ENCODE data around the gene FKBP10. TPM values are rescaled to one million over a fixed set of nuclear protein-coding genes. Genes with fewer than 3 reads are reported as not detected.

FKBP10 gene
- total and polyA plus RNA-seq, 11 donors = 6.5 to 40.4 (median 12.5) TPM

DNA sequence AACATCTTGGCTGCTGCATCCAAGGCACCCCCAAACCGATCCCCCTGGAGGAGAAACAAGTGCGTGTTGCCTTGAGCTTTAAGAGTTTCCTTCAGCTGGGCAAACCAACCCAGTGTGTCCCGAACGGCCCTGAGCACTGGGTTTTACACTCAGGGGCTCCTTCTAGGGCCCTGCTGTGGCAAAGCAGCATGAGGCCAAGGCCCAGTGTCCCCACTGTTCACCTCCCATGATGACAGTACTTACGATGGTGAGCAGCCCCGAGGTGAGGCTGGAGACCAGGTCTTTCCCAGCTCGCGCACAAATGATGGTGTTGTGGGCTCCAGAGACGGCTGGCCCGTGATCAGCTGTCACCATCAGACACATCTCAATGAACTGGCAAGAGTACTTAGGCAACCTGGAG lies 59.0 kb downstream of the FKBP10 start:
- no peaks in the 10 kb centered on the region for H3K27me3 ChIP-seq
- H3K27ac ChIP-seq = no peak overlapping the region
- DNase-seq (no peak), ATAC-seq (no peak)
- WGBS, 4 donors = 93 to 98% (median 96%) methylated on average over 10 of the region's 10 CpGs
- no peaks in the 10 kb centered on the region for H3K9me3 ChIP-seq
- no peak for TF ChIP-seq POLR2A (IDR thresholded peaks at IDR 0.05)
- TF ChIP-seq, protein P1, sequence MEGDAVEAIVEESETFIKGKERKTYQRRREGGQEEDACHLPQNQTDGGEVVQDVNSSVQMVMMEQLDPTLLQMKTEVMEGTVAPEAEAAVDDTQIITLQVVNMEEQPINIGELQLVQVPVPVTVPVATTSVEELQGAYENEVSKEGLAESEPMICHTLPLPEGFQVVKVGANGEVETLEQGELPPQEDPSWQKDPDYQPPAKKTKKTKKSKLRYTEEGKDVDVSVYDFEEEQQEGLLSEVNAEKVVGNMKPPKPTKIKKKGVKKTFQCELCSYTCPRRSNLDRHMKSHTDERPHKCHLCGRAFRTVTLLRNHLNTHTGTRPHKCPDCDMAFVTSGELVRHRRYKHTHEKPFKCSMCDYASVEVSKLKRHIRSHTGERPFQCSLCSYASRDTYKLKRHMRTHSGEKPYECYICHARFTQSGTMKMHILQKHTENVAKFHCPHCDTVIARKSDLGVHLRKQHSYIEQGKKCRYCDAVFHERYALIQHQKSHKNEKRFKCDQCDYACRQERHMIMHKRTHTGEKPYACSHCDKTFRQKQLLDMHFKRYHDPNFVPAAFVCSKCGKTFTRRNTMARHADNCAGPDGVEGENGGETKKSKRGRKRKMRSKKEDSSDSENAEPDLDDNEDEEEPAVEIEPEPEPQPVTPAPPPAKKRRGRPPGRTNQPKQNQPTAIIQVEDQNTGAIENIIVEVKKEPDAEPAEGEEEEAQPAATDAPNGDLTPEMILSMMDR (IDR thresholded peaks at IDR 0.05) = no peak
- H3K4me1 ChIP-seq = no peaks in the 10 kb centered on the region
- H3K4me3 ChIP-seq = no peak overlapping the region
- intact Hi-C loops (cut with DNase I) = no loop called here
- peaks cover 0 to 89% (median 81%) of the 10 kb centered on the region in 9 donors for H3K36me3 ChIP-seq

Other genes with a start within 250 kb of the FKBP10 start
- gene KRT9, start 240.9 kb upstream of the FKBP10 start, total RNA-seq = not detected
- not detected for gene KRT9, start 240.9 kb upstream of the FKBP10 start, polyA plus RNA-seq
- gene KRT14, start 226.1 kb upstream of the FKBP10 start, total RNA-seq = under 1 TPM in 2 of 9 donors, not detected in 7; 0.23 to 0.38 TPM
- not detected for gene KRT14, start 226.1 kb upstream of the FKBP10 start, polyA plus RNA-seq
- gene KRT16, start 200.2 kb upstream of the FKBP10 start, total RNA-seq = not detected
- under 1 TPM in 1 of 2 donors, not detected in 1; 0.06 TPM for gene KRT16, start 200.2 kb upstream of the FKBP10 start, polyA plus RNA-seq
- under 1 TPM in 1 of 9 donors, not detected in 8; 0.60 TPM for gene KRT17, start 188.4 kb upstream of the FKBP10 start, total RNA-seq
- gene KRT17, start 188.4 kb upstream of the FKBP10 start, polyA plus RNA-seq = not detected
- gene EIF1, start 124.1 kb upstream of the FKBP10 start, total RNA-seq = 1,000 to 10,000 TPM in 6 of 9 donors, 100 to 1,000 TPM in 3; 402 to 1,338 (median 1,177) TPM
- 1,000 to 10,000 TPM in 1 of 2 donors, 100 to 1,000 TPM in 1; 911 to 1,001 TPM for gene EIF1, start 124.1 kb upstream of the FKBP10 start, polyA plus RNA-seq
- not detected for gene GAST, start 100.7 kb upstream of the FKBP10 start, total RNA-seq
- not detected for gene GAST, start 100.7 kb upstream of the FKBP10 start, polyA plus RNA-seq
- gene HAP1, start 78.4 kb upstream of the FKBP10 start, total RNA-seq = under 1 TPM in 4 of 9 donors, not detected in 5; 0.07 to 0.35 (median 0.10) TPM
- gene HAP1, start 78.4 kb upstream of the FKBP10 start, polyA plus RNA-seq = under 1 TPM in 1 of 2 donors, not detected in 1; 0.10 TPM
- gene JUP, start 26.3 kb upstream of the FKBP10 start, total RNA-seq = 100 to 1,000 TPM; 143 to 503 (median 166) TPM
- 100 to 1,000 TPM in 1 of 2 donors, 10 to 100 TPM in 1; 94.6 to 148 TPM for gene JUP, start 26.3 kb upstream of the FKBP10 start, polyA plus RNA-seq
- 10 to 100 TPM in 1 of 9 donors, 1 to 10 TPM in 8; 2.2 to 10.1 (median 5.3) TPM for gene P3H4, start 1.1 kb upstream of the FKBP10 start, total RNA-seq
- 1 to 10 TPM; 4.2 to 9.4 TPM for gene P3H4, start 1.1 kb upstream of the FKBP10 start, polyA plus RNA-seq
- gene NT5C3B, start 23.2 kb downstream of the FKBP10 start, total RNA-seq = 10 to 100 TPM; 16.0 to 26.7 (median 24.1) TPM
- 10 to 100 TPM; 30.0 to 50.9 TPM for gene NT5C3B, start 23.2 kb downstream of the FKBP10 start, polyA plus RNA-seq
- gene KLHL10, start 24.8 kb downstream of the FKBP10 start, total RNA-seq = under 1 TPM in 1 of 9 donors, not detected in 8; 0.10 TPM
- under 1 TPM in 1 of 2 donors, not detected in 1; 0.08 TPM for gene KLHL10, start 24.8 kb downstream of the FKBP10 start, polyA plus RNA-seq
- 1 to 10 TPM; 2.3 to 5.9 (median 3.6) TPM for gene KLHL11, start 52.4 kb downstream of the FKBP10 start, total RNA-seq
- 1 to 10 TPM; 1.1 to 1.9 TPM for gene KLHL11, start 52.4 kb downstream of the FKBP10 start, polyA plus RNA-seq
- gene ACLY, start 105.9 kb downstream of the FKBP10 start, total RNA-seq = 10 to 100 TPM; 18.2 to 55.5 (median 34.7) TPM
- 10 to 100 TPM in 1 of 2 donors, 1 to 10 TPM in 1; 8.3 to 39.7 TPM for gene ACLY, start 105.9 kb downstream of the FKBP10 start, polyA plus RNA-seq
- gene ODAD4, start 117.6 kb downstream of the FKBP10 start, total RNA-seq = under 1 TPM in 8 of 9 donors, not detected in 1; 0.38 to 0.96 (median 0.73) TPM
- 1 to 10 TPM in 1 of 2 donors, under 1 TPM in 1; 0.69 to 1.2 TPM for gene ODAD4, start 117.6 kb downstream of the FKBP10 start, polyA plus RNA-seq
- gene CNP, start 153.8 kb downstream of the FKBP10 start, total RNA-seq = 10 to 100 TPM; 23.3 to 49.1 (median 27.5) TPM
- 10 to 100 TPM; 19.3 to 31.6 TPM for gene CNP, start 153.8 kb downstream of the FKBP10 start, polyA plus RNA-seq
- gene DNAJC7, start 204.4 kb downstream of the FKBP10 start, total RNA-seq = 10 to 100 TPM; 42.5 to 96.5 (median 70.5) TPM
- gene DNAJC7, start 204.4 kb downstream of the FKBP10 start, polyA plus RNA-seq = 100 to 1,000 TPM in 1 of 2 donors, 10 to 100 TPM in 1; 83.5 to 103 TPM
- gene NKIRAS2, start 207.1 kb downstream of the FKBP10 start, total RNA-seq = 10 to 100 TPM; 50.6 to 78.9 (median 52.8) TPM
- 10 to 100 TPM; 66.7 to 73.0 TPM for gene NKIRAS2, start 207.1 kb downstream of the FKBP10 start, polyA plus RNA-seq
- 1 to 10 TPM in 2 of 9 donors, under 1 TPM in 7; 0.28 to 1.2 (median 0.72) TPM for gene C17orf113, start 237.6 kb downstream of the FKBP10 start, total RNA-seq
- gene C17orf113, start 237.6 kb downstream of the FKBP10 start, polyA plus RNA-seq = under 1 TPM; 0.24 to 0.72 TPM

Data from heart left ventricle (tissue), 16 donors.